NCI-H1105 (cell line): ENCODE data around the gene SCAMP1.
A peak's percentile ranks its signal among the peaks of the same experiment; 100 is the strongest.
"Not testable (repeated sequence)": the region's sequence is repeated elsewhere in the genome, so short reads cannot be mapped to it uniquely, and the experiment has no call there.

ENCODE experiments used
- DNase-seq: peaks from one replicate; lab custom pipeline; 2025; lab: John Stamatoyannopoulos, UW

The SCAMP1 gene

GRCh38 chr5:78359831-78360673 is at the start of gene SCAMP1:
SCAMP1 (plus strand) TSS chr5:78360617; CDS start chr5:78360672, 55 bp downstream.
- DNase-seq: peak; percentile 79

DNA sequence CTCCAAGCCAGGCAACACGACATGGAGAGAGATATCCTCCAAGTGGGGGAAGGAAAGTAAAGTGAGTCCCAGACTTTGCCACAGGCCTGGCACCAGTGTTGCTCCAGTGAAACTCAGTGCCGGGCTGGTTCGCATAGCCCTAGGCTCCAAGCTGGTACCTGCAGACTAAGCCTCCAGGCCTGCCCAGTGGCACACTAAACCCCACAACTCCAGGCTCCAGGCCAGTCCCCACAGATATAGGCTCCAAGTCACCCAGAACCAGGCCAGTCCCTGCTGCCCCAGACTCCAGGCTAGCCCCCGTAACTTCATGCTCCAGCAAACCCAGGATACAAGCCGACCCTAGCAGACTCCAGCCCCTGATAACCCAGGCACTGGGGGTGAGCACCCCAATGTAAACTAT is 42.9 kb upstream of the SCAMP1 start:
- no peak for DNase-seq

- no peak for DNase-seq
Observed at GRCh38 chr5:78318337-78318736, 42.1 kb upstream of the SCAMP1 start.

- no peak for DNase-seq
Observed at GRCh38 chr5:78320401-78320800, 40.0 kb upstream of the SCAMP1 start.

GRCh38 chr5:78323241-78323640 is 37.2 kb upstream of the SCAMP1 start:
- DNase-seq: no peak

- DNase-seq: no peak
Observed at GRCh38 chr5:78326930-78327329, 33.5 kb upstream of the SCAMP1 start.

- no peak for DNase-seq
Observed at GRCh38 chr5:78327761-78328510, 32.5 kb upstream of the SCAMP1 start.

GRCh38 chr5:78328585-78329173 is 31.7 kb upstream of the SCAMP1 start:
- no peak for DNase-seq

- no peak for DNase-seq
Observed at GRCh38 chr5:78331523-78332080, 28.8 kb upstream of the SCAMP1 start.

DNA sequence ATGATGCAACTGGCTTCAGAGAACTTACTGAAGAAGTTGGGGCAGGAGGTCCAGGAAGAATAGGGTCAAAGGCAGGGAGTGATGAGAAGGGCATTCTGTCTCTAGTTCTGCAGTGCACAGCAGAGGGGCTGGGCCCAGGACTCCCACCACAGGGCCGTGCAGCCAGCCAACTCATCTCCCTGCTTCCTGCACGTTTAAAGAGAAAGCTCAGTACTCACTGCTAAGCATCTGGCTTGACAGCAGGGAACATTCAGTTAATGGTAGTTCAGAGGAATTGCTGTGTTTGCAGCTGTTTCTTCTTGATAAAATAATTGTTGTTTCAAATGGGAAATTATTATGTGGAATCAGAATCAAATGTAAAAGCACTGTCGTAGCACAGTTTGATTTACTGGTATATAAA is 25.6 kb upstream of the SCAMP1 start:
- DNase-seq: no peak

DNA sequence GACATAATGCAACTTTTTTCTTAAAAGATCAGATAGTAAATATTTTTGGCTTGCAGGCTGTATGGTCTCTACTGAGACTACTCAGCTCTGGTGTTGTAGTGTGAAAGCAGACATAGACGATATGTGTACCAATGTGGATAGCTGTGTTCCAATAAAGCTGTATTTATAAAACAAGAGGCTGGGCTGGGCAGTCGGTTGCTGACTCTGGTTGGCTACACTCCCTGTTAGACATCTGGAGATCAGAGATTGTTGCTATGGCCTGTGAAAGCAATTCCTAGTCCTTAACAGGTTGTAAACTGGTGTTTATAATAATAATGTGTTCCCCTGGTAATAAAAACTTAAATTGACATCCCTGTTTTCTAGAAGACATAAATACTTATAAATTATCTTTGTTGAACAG is 24.4 kb upstream of the SCAMP1 start:
- no peak for DNase-seq

DNA sequence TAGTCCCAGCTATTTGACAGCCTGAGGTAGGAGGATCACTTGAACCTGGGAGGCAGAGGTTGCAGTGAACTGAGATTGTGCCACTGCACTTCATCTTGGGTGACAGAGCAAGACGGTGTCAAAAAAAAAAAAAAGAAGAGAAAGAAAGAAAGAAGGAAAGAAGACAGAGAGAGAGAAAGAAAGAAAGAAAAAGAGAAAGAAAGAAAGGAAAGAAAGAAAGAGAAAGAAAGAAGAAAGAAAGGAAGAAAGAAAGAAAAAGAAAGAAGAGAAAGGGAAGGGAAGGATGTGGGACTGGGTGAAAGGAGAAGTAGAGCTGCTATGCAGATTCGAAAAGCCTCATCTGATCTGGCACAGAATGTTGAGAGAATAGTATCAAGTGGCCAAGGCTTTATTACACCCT is 23.7 kb upstream of the SCAMP1 start:
- no peak for DNase-seq

DNA sequence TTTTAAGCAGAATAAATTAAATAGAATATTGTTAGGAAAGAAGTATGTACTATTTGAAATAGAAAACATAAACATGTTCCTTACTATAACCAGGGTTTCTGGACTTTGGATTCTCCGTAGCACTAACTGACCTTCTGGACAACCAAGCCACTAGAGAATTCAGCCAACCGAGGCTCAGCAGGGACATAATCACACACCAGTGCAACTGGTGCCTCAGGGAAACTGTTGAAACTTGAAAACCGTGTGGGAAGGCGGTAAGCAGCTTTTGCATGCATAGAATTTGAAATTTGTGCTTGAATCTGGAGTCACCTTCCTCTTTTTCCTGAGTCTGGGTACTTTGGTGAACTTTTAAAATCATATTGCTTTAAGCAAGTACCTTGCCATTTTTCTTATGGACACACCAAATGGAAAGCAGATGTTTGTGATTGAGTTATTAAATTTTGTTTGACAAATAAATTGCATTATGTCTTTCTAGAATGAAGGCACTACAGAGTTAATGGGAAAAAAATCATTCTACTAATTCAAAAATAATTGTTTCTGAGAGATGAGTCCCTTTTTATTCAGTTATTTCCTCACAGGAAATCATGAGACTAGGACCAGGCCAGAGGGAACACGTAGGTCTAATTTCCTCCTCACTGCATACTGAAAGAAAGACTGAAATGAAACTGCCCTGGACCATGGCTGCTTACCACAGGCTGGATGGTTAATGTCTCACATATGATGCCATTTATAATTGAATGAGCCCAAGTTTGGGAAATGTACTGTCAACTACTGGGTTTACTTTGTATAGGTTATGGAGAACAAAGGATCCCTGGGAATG is 20.6 kb upstream of the SCAMP1 start:
- no peak for DNase-seq

DNA sequence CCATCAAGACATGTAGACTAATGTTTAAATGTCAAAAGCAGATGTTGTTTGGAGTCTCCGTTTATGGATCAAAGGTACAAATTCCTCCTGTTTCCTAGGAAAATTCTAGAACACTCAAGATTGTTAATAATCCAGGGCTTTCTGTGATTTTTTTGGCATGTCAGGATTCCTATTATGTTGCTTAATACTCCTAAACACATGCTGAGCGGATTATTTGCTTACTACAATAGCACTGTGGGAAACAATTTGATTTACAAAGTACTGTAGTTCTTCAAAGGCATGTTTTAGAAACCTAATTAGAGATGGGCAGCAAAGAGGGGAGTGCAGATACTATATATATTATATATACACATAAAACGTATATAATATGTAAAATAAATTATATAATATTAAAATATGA is 19.0 kb upstream of the SCAMP1 start:
- DNase-seq: no peak

DNA sequence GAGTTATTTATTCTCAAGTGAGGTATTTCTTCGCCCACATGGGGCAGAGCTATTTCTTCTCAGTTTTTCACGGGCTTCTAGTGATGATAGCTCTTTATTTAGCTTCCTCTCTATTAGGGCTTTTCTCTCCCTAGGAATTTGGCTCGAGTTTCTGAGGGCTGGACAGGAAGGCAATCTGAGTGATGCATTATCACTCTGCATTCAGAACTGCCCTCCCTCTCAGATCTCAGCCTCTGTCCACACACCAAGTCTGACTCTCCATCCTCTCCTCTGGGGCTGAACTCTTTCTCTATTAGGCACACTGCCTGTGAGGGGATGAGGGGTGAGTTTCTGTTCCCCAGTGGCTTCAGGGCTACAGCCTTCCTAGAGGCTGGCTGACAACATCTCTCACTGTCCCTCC is 14.9 kb upstream of the SCAMP1 start:
- no peak for DNase-seq

GRCh38 chr5:78353520-78353919 is 6.9 kb upstream of the SCAMP1 start:
- DNase-seq: no peak

DNA sequence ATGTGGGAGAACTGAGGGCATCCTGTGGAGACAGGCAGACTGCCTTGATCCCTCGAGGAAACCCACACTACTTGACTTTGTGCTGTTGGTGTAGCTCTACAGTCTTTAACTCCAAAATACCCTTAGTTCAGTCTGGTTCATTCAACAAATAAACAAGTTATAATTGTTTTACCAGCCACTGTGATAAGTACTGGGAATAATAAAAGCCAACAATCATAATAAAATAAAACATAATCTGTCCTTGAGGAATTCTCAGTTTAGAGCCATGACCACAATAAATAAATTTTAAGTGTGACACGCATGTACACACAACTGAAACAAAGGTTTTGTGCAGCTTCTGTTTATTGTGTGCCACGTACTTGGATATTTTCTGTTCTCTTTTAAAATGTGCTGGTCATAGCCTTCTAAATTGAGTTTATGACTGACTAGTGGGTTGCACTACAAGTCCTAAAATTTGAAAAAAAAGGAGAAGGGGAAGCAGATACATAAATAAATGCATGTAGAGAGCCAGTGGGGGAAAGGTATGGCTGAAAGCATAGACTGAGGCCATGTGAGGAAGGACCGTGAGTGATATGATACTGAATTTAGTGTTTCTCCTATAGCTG is 6.2 kb upstream of the SCAMP1 start:
- no peak for DNase-seq

DNA sequence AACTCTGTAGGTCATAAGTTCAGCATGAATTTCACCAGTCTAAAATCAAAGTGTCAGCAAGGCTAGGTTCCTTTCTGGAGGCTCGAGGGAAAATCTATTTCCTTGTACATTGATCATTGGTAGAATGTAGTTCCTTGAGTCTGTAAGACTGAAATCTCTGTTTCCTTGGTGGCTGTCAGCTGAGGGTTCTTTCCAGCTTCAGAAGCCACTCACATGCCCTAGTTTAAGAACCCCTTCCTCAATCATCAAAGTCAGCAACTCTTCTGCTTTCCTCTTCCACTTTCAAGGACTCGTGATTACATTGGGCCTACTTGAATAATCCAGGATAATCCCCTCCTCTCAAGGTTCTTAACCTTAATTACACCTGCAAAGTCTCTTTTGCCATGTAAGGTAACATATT is 4.9 kb upstream of the SCAMP1 start:
- DNase-seq: no peak

GRCh38 chr5:78359455-78359830 is 974 bp upstream of the SCAMP1 start:
- not testable (repeated sequence) for DNase-seq

- DNase-seq: no peak
Observed at GRCh38 chr5:78360674-78360923, 182 bp downstream of the SCAMP1 start.

GRCh38 chr5:78360924-78361630 is 660 bp downstream of the SCAMP1 start:
- peak; percentile 26 for DNase-seq
